ENCODE measurements around the gene SOX12. TPM values are rescaled to one million over a fixed set of nuclear protein-coding genes. Genes with fewer than 3 reads are reported as not detected.

SOX12 gene
- polyA plus RNA-seq, 1 donor (not counting 4 experiments of a cell fraction or from before 2014, with no cell fraction given) = 1.9 TPM

DNA sequence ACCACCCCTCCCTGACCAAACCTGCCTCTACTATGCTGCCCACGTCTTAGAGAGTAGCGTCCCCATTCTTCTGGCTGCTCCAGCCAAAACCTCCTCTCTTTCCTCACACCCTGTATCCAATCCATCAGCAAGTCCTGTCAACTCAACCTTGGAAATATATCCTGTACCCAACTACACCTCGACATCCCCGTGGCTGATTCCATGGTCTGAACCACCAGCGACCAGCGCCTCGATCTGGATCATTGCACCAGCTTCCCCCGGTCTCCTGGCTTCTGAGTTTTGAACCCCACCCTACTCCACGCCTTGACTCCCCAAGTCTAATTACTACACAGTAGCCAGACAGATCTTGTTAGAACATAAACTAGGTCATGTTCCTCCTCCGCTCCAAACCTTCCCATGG lies 31.4 kb downstream of the SOX12 start:
- Histone ChIP-seq H3K4me1 (ENCODE audit: control insufficient read depth, extremely low read depth, insufficient read depth, low read length) (peaks cover 18% of the 10 kb centered on the region), H4K20me1 (ENCODE audit: control insufficient read depth, extremely low read depth, insufficient read depth, low read length) (no peaks in the 10 kb centered on the region), H2AFZ (ENCODE audit: control insufficient read depth, low read length) (no peak overlapping the region), H3K36me3 (ENCODE audit: control insufficient read depth in 2 of 2, extremely low read depth in 1 of 2, insufficient read depth in 2 of 2, low read length in 2 of 2) (no peaks in the 10 kb centered on the region), H3K9me1 (ENCODE audit: control insufficient read depth, extremely low read depth, insufficient read depth, low read length) (no peaks in the 10 kb centered on the region), H3K79me2 (ENCODE audit: control insufficient read depth, insufficient read depth, low read length) (no peaks in the 10 kb centered on the region), H3K9ac (ENCODE audit: control insufficient read depth, extremely low read depth, insufficient read depth, low read length) (no peak overlapping the region), H3K27ac (ENCODE audit: control insufficient read depth, insufficient read depth, low read length) (no peak overlapping the region), H3K9me3 (ENCODE audit: control insufficient read depth, low read depth, low read length) (no peaks in the 10 kb centered on the region), H3K27me3 (ENCODE audit: control insufficient read depth, extremely low read depth, insufficient read depth, low read length) (no peaks in the 10 kb centered on the region), H3K4me2 (ENCODE audit: control insufficient read depth, extremely low read depth, insufficient read depth, low read depth, low read length) (no peak overlapping the region), H3K4me3 (ENCODE audit: control insufficient read depth in 2 of 3, extremely low read depth in 1 of 3, insufficient read depth in 2 of 3, low read depth in 1 of 3, low read length in 3 of 3) (no peak overlapping the region)
- no peak for FAIRE-seq
- DNase-seq (ENCODE audit: low read depth, low spot score) = no peak
- TF ChIP-seq, protein P1, sequence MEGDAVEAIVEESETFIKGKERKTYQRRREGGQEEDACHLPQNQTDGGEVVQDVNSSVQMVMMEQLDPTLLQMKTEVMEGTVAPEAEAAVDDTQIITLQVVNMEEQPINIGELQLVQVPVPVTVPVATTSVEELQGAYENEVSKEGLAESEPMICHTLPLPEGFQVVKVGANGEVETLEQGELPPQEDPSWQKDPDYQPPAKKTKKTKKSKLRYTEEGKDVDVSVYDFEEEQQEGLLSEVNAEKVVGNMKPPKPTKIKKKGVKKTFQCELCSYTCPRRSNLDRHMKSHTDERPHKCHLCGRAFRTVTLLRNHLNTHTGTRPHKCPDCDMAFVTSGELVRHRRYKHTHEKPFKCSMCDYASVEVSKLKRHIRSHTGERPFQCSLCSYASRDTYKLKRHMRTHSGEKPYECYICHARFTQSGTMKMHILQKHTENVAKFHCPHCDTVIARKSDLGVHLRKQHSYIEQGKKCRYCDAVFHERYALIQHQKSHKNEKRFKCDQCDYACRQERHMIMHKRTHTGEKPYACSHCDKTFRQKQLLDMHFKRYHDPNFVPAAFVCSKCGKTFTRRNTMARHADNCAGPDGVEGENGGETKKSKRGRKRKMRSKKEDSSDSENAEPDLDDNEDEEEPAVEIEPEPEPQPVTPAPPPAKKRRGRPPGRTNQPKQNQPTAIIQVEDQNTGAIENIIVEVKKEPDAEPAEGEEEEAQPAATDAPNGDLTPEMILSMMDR (optimal IDR thresholded peaks at IDR 0.05 in 1 of 3, IDR thresholded peaks at IDR 0.05 in 1 of 3, conservative IDR thresholded peaks at IDR 0.05 in 1 of 3; ENCODE audit: extremely low read depth in 1 of 3, insufficient read depth in 2 of 3, low read length in 3 of 3) = no peak
- no peak for TF ChIP-seq EZH2 (IDR thresholded peaks at IDR 0.05; ENCODE audit: low read length)
- dilution Hi-C loops (cut with MboI; ENCODE audit: extremely low pct_ligation_motif_present, low sequenced_read_pairs) = no loop called here

GRCh38 chr20:358891-359555 lies 33.7 kb downstream of the SOX12 start:
- no peaks in the 10 kb centered on the region for H3K9me1 ChIP-seq (ENCODE audit: control insufficient read depth, extremely low read depth, insufficient read depth, low read length)
- peaks cover 38% of the 10 kb centered on the region for H3K4me1 ChIP-seq (ENCODE audit: control insufficient read depth, extremely low read depth, insufficient read depth, low read length)
- TF ChIP-seq, protein P1 (optimal IDR thresholded peaks at IDR 0.05 in 1 of 3, IDR thresholded peaks at IDR 0.05 in 1 of 3, conservative IDR thresholded peaks at IDR 0.05 in 1 of 3; ENCODE audit: extremely low read depth in 1 of 3, insufficient read depth in 2 of 3, low read length in 3 of 3) = no peak
- no peak for TF ChIP-seq EZH2 (IDR thresholded peaks at IDR 0.05; ENCODE audit: low read length)
- no peaks in the 10 kb centered on the region for H4K20me1 ChIP-seq (ENCODE audit: control insufficient read depth, extremely low read depth, insufficient read depth, low read length)
- no peak overlapping the region for H3K4me3 ChIP-seq (ENCODE audit: control insufficient read depth in 2 of 3, extremely low read depth in 1 of 3, insufficient read depth in 2 of 3, low read depth in 1 of 3, low read length in 3 of 3)
- H3K79me2 ChIP-seq (ENCODE audit: control insufficient read depth, insufficient read depth, low read length) = no peaks in the 10 kb centered on the region
- no peaks in the 10 kb centered on the region for H3K9me3 ChIP-seq (ENCODE audit: control insufficient read depth, low read depth, low read length)
- no peaks in the 10 kb centered on the region for H3K27me3 ChIP-seq (ENCODE audit: control insufficient read depth, extremely low read depth, insufficient read depth, low read length)
- H2AFZ ChIP-seq (ENCODE audit: control insufficient read depth, low read length) = no peak overlapping the region
- FAIRE-seq (no peak), DNase-seq (ENCODE audit: low read depth, low spot score) (no peak)
- H3K27ac ChIP-seq (ENCODE audit: control insufficient read depth, insufficient read depth, low read length) = no peak overlapping the region
- no peak overlapping the region for H3K4me2 ChIP-seq (ENCODE audit: control insufficient read depth, extremely low read depth, insufficient read depth, low read depth, low read length)
- H3K9ac ChIP-seq (ENCODE audit: control insufficient read depth, extremely low read depth, insufficient read depth, low read length) = no peak overlapping the region
- dilution Hi-C loops (cut with MboI; ENCODE audit: extremely low pct_ligation_motif_present, low sequenced_read_pairs) = no loop called here
- H3K36me3 ChIP-seq (ENCODE audit: control insufficient read depth in 2 of 2, extremely low read depth in 1 of 2, insufficient read depth in 2 of 2, low read length in 2 of 2) = no peaks in the 10 kb centered on the region
